DND-41 (cell line): ENCODE measurements around the gene GNG4.
"Not testable (repeated sequence)": the region's sequence is repeated elsewhere in the genome, so short reads cannot be mapped to it uniquely, and the experiment has no call there.

Source experiments
- ATAC-seq: fragments of 200-7000 bp; cut with Tn5 transposase; 3 replicates; pipeline ENCODE4 v1.9.1; 2021; ENCODE audit warnings: low read depth; ENCODE audit not compliant: insufficient read depth
- DNase-seq: peaks from one replicate; pipeline ENCODE4 v3.0.0-alpha.2; 2020
- H2AFZ ChIP-seq: 2 replicates; pipeline ENCODE4 v1.6.0; 2012; ENCODE audit warnings: low read depth, low read length
- H3K27ac ChIP-seq: 2 replicates; pipeline ENCODE4 v1.5.1; 2012; ENCODE audit warnings: low read length, inconsistent platforms
- H3K27me3 ChIP-seq: fragments of 200-600 bp; sonication (generic); 2 replicates; pipeline ENCODE4 v1.6.0; 2012; ENCODE audit warnings: low read length, mild to moderate bottlenecking, inconsistent platforms; ENCODE audit not compliant: insufficient read depth, poor library complexity
- H3K36me3 ChIP-seq: 2 replicates; pipeline ENCODE4 v1.5.1; 2012; ENCODE audit warnings: low read length, inconsistent platforms; ENCODE audit not compliant: insufficient read depth
- H3K4me1 ChIP-seq: 2 replicates; pipeline ENCODE4 v1.5.1; 2012; ENCODE audit warnings: mild to moderate bottlenecking, low read length; ENCODE audit not compliant: insufficient read depth
- H3K4me2 ChIP-seq: 2 replicates; pipeline ENCODE4 v1.6.0; 2012; ENCODE audit warnings: mild to moderate bottlenecking, moderate library complexity, low read length, inconsistent platforms; ENCODE audit not compliant: insufficient read depth
- H3K4me3 ChIP-seq, 2 experiments: fragments of 200-600 bp in 1 of 2; shearing (Covaris generic) in 1 of 2; 2 replicates each; pipeline ENCODE4 v1.5.1; 2012 to 2016; ENCODE audit warnings: inconsistent platforms in 2 of 2, low read length in 2 of 2, mild to moderate bottlenecking in 2 of 2, low read depth in 1 of 2, moderate library complexity in 1 of 2
- H3K79me2 ChIP-seq: 2 replicates; pipeline ENCODE4 v1.6.0; 2012; ENCODE audit warnings: low read length, inconsistent platforms; ENCODE audit not compliant: insufficient read depth
- H3K9ac ChIP-seq: 2 replicates; pipeline ENCODE4 v1.6.0; 2012; ENCODE audit warnings: low read depth, mild to moderate bottlenecking, inconsistent platforms, low read length, moderate library complexity
- H3K9me3 ChIP-seq: 2 replicates; pipeline ENCODE4 v1.5.1; 2012; ENCODE audit warnings: low read length, moderate library complexity, mild to moderate bottlenecking, inconsistent platforms; ENCODE audit not compliant: insufficient read depth, severe bottlenecking
- H4K20me1 ChIP-seq: 2 replicates; pipeline ENCODE4 v1.6.0; 2012; ENCODE audit warnings: low read length; ENCODE audit not compliant: insufficient read depth
- EZH2 ChIP-seq: IDR thresholded peaks from 3 replicates; pipeline ENCODE4 v1.6.1; 2012; ENCODE audit warnings: borderline replicate concordance, low read depth, mild to moderate bottlenecking, moderate library complexity, low read length, inconsistent platforms; ENCODE audit not compliant: severe bottlenecking
- TF ChIP-seq, protein P1 (sequence below): IDR thresholded peaks from 2 replicates; pipeline ENCODE4 v1.5.1; 2012; ENCODE audit warnings: borderline replicate concordance, low read length, moderate library complexity, mild to moderate bottlenecking; ENCODE audit not compliant: poor library complexity, severe bottlenecking; ENCODE audit errors: extremely low read depth

GNG4 gene

GRCh38 chr1:235639226-235640205 is 10.1 kb downstream of the GNG4 start:
- no peak for DNase-seq

GRCh38 chr1:235638612-235639011 is 11.0 kb downstream of the GNG4 start:
- H4K20me1 ChIP-seq, ATAC-seq, DNase-seq, H3K9ac ChIP-seq, H3K36me3 ChIP-seq, H2AFZ ChIP-seq, H3K9me3 ChIP-seq, H3K4me2 ChIP-seq, H3K4me3 ChIP-seq, H3K27ac ChIP-seq, H3K27me3 ChIP-seq, H3K79me2 ChIP-seq: not testable (repeated sequence)
- peaks cover 30% of the 10 kb centered on the region for H3K4me1 ChIP-seq

More at GRCh38 chr1:235639226-235640205, 10.1 kb downstream of the GNG4 start:
- no peaks in the 10 kb centered on the region for H3K36me3 ChIP-seq
- H3K4me3 ChIP-seq: no peak overlapping the region
- H2AFZ ChIP-seq: no peak overlapping the region
- no peaks in the 10 kb centered on the region for H3K79me2 ChIP-seq
- H3K4me2 ChIP-seq: no peak overlapping the region
- H3K9me3 ChIP-seq: no peaks in the 10 kb centered on the region
- no peaks in the 10 kb centered on the region for H3K27me3 ChIP-seq
- ATAC-seq: no peak
- no peak for TF ChIP-seq EZH2
- TF ChIP-seq, protein P1, sequence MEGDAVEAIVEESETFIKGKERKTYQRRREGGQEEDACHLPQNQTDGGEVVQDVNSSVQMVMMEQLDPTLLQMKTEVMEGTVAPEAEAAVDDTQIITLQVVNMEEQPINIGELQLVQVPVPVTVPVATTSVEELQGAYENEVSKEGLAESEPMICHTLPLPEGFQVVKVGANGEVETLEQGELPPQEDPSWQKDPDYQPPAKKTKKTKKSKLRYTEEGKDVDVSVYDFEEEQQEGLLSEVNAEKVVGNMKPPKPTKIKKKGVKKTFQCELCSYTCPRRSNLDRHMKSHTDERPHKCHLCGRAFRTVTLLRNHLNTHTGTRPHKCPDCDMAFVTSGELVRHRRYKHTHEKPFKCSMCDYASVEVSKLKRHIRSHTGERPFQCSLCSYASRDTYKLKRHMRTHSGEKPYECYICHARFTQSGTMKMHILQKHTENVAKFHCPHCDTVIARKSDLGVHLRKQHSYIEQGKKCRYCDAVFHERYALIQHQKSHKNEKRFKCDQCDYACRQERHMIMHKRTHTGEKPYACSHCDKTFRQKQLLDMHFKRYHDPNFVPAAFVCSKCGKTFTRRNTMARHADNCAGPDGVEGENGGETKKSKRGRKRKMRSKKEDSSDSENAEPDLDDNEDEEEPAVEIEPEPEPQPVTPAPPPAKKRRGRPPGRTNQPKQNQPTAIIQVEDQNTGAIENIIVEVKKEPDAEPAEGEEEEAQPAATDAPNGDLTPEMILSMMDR: no peak
- H3K27ac ChIP-seq: no peak overlapping the region
- no peaks in the 10 kb centered on the region for H4K20me1 ChIP-seq
- H3K4me1 ChIP-seq: peaks cover 30% of the 10 kb centered on the region
- no peak overlapping the region for H3K9ac ChIP-seq

DNA sequence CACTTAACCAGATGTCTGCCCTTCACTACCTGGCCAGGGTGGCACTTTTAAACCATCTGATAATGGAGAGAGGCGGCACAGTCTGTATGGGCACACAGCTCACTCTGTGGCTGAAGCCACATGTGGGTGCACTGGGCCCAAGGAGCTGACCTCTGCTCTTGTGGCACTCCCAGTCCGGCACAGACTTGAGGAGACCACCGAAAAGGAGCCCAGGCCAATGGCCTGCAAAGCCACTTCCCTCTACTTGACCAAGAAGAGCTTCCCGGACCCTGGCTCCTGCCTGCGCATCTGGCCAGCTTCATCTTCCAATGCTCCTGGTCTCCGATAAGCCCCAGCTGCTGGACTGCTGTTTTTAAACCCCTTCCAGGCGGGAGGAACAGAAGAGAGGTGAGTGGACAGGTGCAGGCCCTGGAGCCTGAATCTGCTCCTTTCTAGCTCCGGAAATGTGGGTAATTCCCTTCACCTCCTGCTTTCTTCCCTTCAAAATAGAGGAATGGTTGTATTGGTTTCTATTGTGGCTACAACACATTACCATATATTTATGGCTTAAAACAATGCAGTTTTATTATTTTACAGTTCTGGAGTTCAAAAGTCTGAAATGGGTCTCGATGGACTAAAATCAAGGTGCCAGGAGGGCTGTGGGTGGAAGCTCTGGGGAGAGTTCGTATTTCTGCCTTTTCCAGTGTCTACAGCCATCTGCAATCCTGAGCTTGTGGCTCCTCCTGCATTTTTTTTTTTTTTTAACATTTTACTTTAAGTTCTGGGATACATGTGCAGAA is 11.6 kb downstream of the GNG4 start:
- Histone ChIP-seq H3K4me1 (peaks cover 27% of the 10 kb centered on the region), H3K9ac (no peak overlapping the region), H3K27me3 (no peaks in the 10 kb centered on the region), H3K4me3 (no peak overlapping the region), H3K27ac (no peak overlapping the region), H3K4me2 (no peak overlapping the region), H2AFZ (no peak overlapping the region), H4K20me1 (no peaks in the 10 kb centered on the region), H3K9me3 (no peaks in the 10 kb centered on the region), H3K79me2 (no peaks in the 10 kb centered on the region), H3K36me3 (no peaks in the 10 kb centered on the region)
- TF ChIP-seq, protein P1: no peak
- no peak for TF ChIP-seq EZH2
- DNase-seq: no peak
- no peak for ATAC-seq
